HEK293 (cell line): ENCODE data around the gene ARHGAP45.

Source experiments
- CTCF ChIA-PET: fragments of 350-600 bp; formaldehyde crosslinking; extraction: SDS; loops from one replicate; lab custom pipeline; 2021; ENCODE audit warnings: antibody characterized with exemption; lab: Yijun Ruan, JAX
- POLR2A ChIA-PET: fragments of 300-600 bp; formaldehyde crosslinking; extraction: SDS; loops from one replicate; lab custom pipeline; 2020; ENCODE audit warnings: antibody characterized with exemption, inconsistent platforms; lab: Yijun Ruan, JAX
- H3K27ac ChIP-seq: fragments of 200-500 bp; sonication (Bioruptor generic); 2 replicates; pipeline ENCODE4 v1.5.1; 2014; ENCODE audit warnings: low read depth, low read length, control low read depth, inconsistent platforms; ENCODE audit errors: extremely low read depth
- H3K36me3 ChIP-seq, 2 experiments: fragments of 200-500 bp in 1 of 2; sonication (Bioruptor generic) in 1 of 2; 1 replicate in 1 of 2; 2 replicates in 1 of 2; pipeline ENCODE4 v1.5.1; 2014 to 2017; ENCODE audit warnings: inconsistent platforms in 2 of 2, low read length in 2 of 2; ENCODE audit not compliant: control insufficient read depth in 2 of 2, insufficient read depth in 1 of 2
- H3K4me1 ChIP-seq: fragments of 200-500 bp; sonication (Bioruptor generic); 2 replicates; pipeline ENCODE4 v1.5.1; 2014; ENCODE audit warnings: mild to moderate bottlenecking, low read length, inconsistent platforms; ENCODE audit not compliant: control insufficient read depth, insufficient read depth
- H3K4me3 ChIP-seq: 2 replicates; pipeline ENCODE4 v1.5.1; 2011; ENCODE audit warnings: low read depth, mild to moderate bottlenecking, control low read depth, low read length, moderate library complexity
- H3K9me3 ChIP-seq: fragments of 200-500 bp; sonication (Bioruptor generic); 2 replicates; pipeline ENCODE4 v1.5.1; 2014; ENCODE audit warnings: low read depth, low read length, inconsistent platforms; ENCODE audit not compliant: control insufficient read depth, insufficient read depth
- EGR2 ChIP-seq: fragments of 450-650 bp; formaldehyde crosslinking; IDR thresholded peaks from 2 replicates; pipeline ENCODE4 v1.5.1; 2016; ENCODE audit warnings: low read depth, missing biosample characterization, missing genetic modification characterization
- ELK4 ChIP-seq: IDR thresholded peaks from 2 replicates; pipeline ENCODE4 v1.6.1; 2011; ENCODE audit warnings: mild to moderate bottlenecking, low read depth, low read length, borderline replicate concordance
- KLF7 ChIP-seq: fragments of 450-650 bp; formaldehyde crosslinking; IDR thresholded peaks from 2 replicates; pipeline ENCODE4 v1.5.1; 2016; ENCODE audit warnings: missing biosample characterization, missing genetic modification characterization, borderline replicate concordance
- OSR2 ChIP-seq: fragments of 450-650 bp; formaldehyde crosslinking; IDR thresholded peaks from 2 replicates; pipeline ENCODE4 v1.5.1; 2016; ENCODE audit warnings: missing biosample characterization, missing genetic modification characterization
- SALL2 ChIP-seq: fragments of 450-650 bp; formaldehyde crosslinking; IDR thresholded peaks from 2 replicates; pipeline ENCODE4 v1.5.0; 2017; ENCODE audit warnings: missing biosample characterization, mild to moderate bottlenecking, missing genetic modification characterization, borderline replicate concordance
- SCRT1 ChIP-seq: fragments of 450-650 bp; formaldehyde crosslinking; IDR thresholded peaks from 2 replicates; pipeline ENCODE4 v1.5.1; 2016; ENCODE audit warnings: missing biosample characterization, missing genetic modification characterization, borderline replicate concordance
- SP2 ChIP-seq: fragments of 450-650 bp; formaldehyde crosslinking; IDR thresholded peaks from 2 replicates; pipeline ENCODE4 v1.5.1; 2016; ENCODE audit warnings: missing biosample characterization, missing genetic modification characterization
- ZBTB21 ChIP-seq: fragments of 450-650 bp; formaldehyde crosslinking; IDR thresholded peaks from 2 replicates; pipeline ENCODE4 v1.5.1; 2017; ENCODE audit warnings: missing biosample characterization, missing genetic modification characterization
- ZNF10 ChIP-seq: fragments of 450-650 bp; formaldehyde crosslinking; IDR thresholded peaks from 2 replicates; pipeline ENCODE4 v1.5.1; 2017; ENCODE audit warnings: missing biosample characterization, missing genetic modification characterization
- ZNF133 ChIP-seq: fragments of 450-650 bp; formaldehyde crosslinking; IDR thresholded peaks from 2 replicates; pipeline ENCODE4 v1.5.1; 2016; ENCODE audit warnings: missing biosample characterization, missing genetic modification characterization
- ZNF140 ChIP-seq: fragments of 450-650 bp; formaldehyde crosslinking; IDR thresholded peaks from 2 replicates; pipeline ENCODE4 v1.5.1; 2016; ENCODE audit warnings: missing biosample characterization, missing genetic modification characterization
- ZNF155 ChIP-seq: fragments of 450-650 bp; formaldehyde crosslinking; IDR thresholded peaks from 2 replicates; pipeline ENCODE4 v1.5.1; 2016; ENCODE audit warnings: missing biosample characterization, missing genetic modification characterization
- ZNF169 ChIP-seq: fragments of 450-650 bp; formaldehyde crosslinking; IDR thresholded peaks from 2 replicates; pipeline ENCODE4 v1.5.1; 2016; ENCODE audit warnings: missing biosample characterization, missing genetic modification characterization
- ZNF214 ChIP-seq: fragments of 450-650 bp; formaldehyde crosslinking; IDR thresholded peaks from 2 replicates; pipeline ENCODE4 v1.5.1; 2017; ENCODE audit warnings: missing biosample characterization, mild to moderate bottlenecking, missing genetic modification characterization, borderline replicate concordance
- ZNF239 ChIP-seq: fragments of 450-650 bp; formaldehyde crosslinking; IDR thresholded peaks from 2 replicates; pipeline ENCODE4 v1.5.1; 2016; ENCODE audit warnings: missing biosample characterization, missing genetic modification characterization
- ZNF26 ChIP-seq: fragments of 450-650 bp; formaldehyde crosslinking; IDR thresholded peaks from 2 replicates; pipeline ENCODE4 v1.5.1; 2016; ENCODE audit warnings: missing biosample characterization, missing genetic modification characterization
- ZNF280C ChIP-seq: fragments of 450-650 bp; formaldehyde crosslinking; IDR thresholded peaks from 2 replicates; pipeline ENCODE4 v1.5.1; 2016; ENCODE audit warnings: missing biosample characterization, missing genetic modification characterization
- ZNF350 ChIP-seq: fragments of 450-650 bp; formaldehyde crosslinking; IDR thresholded peaks from 2 replicates; pipeline ENCODE4 v1.5.0; 2017; ENCODE audit warnings: missing biosample characterization, mild to moderate bottlenecking, missing genetic modification characterization
- ZNF501 ChIP-seq: fragments of 450-650 bp; formaldehyde crosslinking; IDR thresholded peaks from 2 replicates; pipeline ENCODE4 v1.5.1; 2016; ENCODE audit warnings: missing biosample characterization, missing genetic modification characterization
- ZNF670 ChIP-seq: fragments of 450-650 bp; formaldehyde crosslinking; IDR thresholded peaks from 2 replicates; pipeline ENCODE4 v1.5.1; 2016; ENCODE audit warnings: missing biosample characterization, missing genetic modification characterization, low read depth

ARHGAP45 gene

GRCh38 chr19:1017906-1018305, 49.1 kb upstream of the ARHGAP45 start:
- Histone ChIP-seq H3K4me3 (no peak overlapping the region), H3K27ac (peak overlapping the region; percentile 54; the same call in 1 of the 2 replicates), H3K4me1 (peaks cover 7% of the 10 kb centered on the region), H3K9me3 (no peaks in the 10 kb centered on the region), H3K36me3 (peaks cover 0 to 49% of the 10 kb centered on the region in 2 experiments; a peak in 1 of 3 replicates)
- ChIA-PET CTCF (no interaction called here), POLR2A (no interaction called here)
- TF ChIP-seq SP2 (tag by site-specific recombination) (no peak), ZNF239 (tag by site-specific recombination) (no peak), ZNF501 (tag by site-specific recombination) (no peak), ZNF26 (tag by site-specific recombination) (no peak), SCRT1 (tag by site-specific recombination) (no peak), EGR2 (no peak), ZNF10 (tag by site-specific recombination) (no peak)

GRCh38 chr19:1018393-1018792, 48.6 kb upstream of the ARHGAP45 start:
- CTCF ChIA-PET, result interaction anchor here (0.7 kb wide), 1 partner anchor 110 kb away, joined by 3 read pairs; no protein-coding TSS in a partner anchor
- peaks cover 7% of the 10 kb centered on the region for H3K4me1 ChIP-seq
- POLR2A ChIA-PET, result interaction anchor here (1.1 kb wide), 1 partner anchor 86 kb away, joined by 4 read pairs; no protein-coding TSS in a partner anchor
- H3K4me3 ChIP-seq, result no peak overlapping the region
- no peaks in the 10 kb centered on the region for H3K9me3 ChIP-seq
- TF ChIP-seq ZNF350 (tag by site-specific recombination) (no peak), OSR2 (tag by site-specific recombination) (no peak), ZNF280C (tag by site-specific recombination) (no peak), ZNF133 (no peak), SALL2 (tag by site-specific recombination) (no peak), ZBTB21 (tag by site-specific recombination) (no peak), ELK4 (no peak), ZNF169 (tag by site-specific recombination) (no peak), ZNF155 (no peak), ZNF670 (tag by site-specific recombination) (no peak), KLF7 (tag by site-specific recombination) (no peak), ZNF214 (tag by site-specific recombination) (no peak), ZNF140 (tag by site-specific recombination) (no peak)
- H3K36me3 ChIP-seq, result peaks cover 0 to 44% of the 10 kb centered on the region in 2 experiments; a peak in 1 of 3 replicates
- H3K27ac ChIP-seq, result no peak overlapping the region; the same call in 1 of the 2 replicates
